ENCODE data around the gene SLC35E1. TPM values are rescaled to one million over a fixed set of nuclear protein-coding genes. Genes with fewer than 3 reads are reported as not detected.

SLC35E1 gene
- total RNA-seq, 1 experiment from 2014 or later = 35.8 TPM

DNA sequence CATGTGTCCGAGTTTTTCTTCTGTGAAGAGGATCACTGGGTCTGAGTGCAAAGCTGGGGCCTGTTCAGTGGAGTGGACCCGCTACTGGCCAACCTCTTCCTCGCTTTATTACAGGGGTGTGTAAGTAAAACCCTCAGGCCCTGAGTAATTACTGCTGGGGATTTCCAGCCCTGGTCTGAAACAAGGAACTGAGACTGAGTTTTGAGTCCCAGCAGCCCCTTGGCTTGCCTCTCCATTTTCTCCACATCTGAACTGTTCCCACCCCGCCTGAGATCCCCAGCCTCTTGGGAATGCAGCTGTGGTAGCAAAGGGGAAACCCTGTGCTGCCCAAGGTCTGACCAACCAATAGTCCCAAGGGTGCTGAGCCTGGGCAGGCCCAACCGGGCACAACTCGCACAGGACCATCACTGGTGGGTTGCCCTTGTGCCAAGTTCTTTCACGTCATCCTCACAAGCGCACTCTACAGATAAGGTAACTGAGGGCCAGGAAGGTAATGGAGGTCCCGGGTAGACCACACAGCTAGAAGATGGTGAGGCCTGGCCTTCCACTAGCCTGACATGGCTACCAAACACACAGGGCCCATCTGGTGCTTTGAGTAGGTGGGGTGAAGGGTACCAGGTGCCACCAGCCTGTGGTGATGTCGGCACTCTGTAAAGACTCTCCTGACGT lies 13.7 kb upstream of the SLC35E1 start:
- no peaks in the 10 kb centered on the region for H3K27me3 ChIP-seq (ENCODE audit: insufficient read depth, low read length)
- WGBS (ENCODE audit: extremely low coverage, insufficient read length, low lambda C conversion rate) = no CpG with 5 or more reads among the region's 11 CpGs
- no peak overlapping the region for H2BK120ac ChIP-seq (ENCODE audit: low read depth, low read length, poor library complexity, severe bottlenecking)
- H4K20me1 ChIP-seq (ENCODE audit: control insufficient read depth, insufficient read depth, insufficient read length) = no peaks in the 10 kb centered on the region
- no peak overlapping the region for H2AFZ ChIP-seq (ENCODE audit: low read length)
- peaks cover 15% of the 10 kb centered on the region; the same call in 1 of the 2 replicates for H3K79me2 ChIP-seq (ENCODE audit: insufficient read depth, low read length)
- H2BK15ac ChIP-seq (ENCODE audit: low read depth, low read length) = no peak overlapping the region
- H4K8ac ChIP-seq (replicated peaks; ENCODE audit: insufficient read length, low read depth, low read length) = no peak overlapping the region
- Mint-ChIP-seq H3K36me3 (ENCODE audit: insufficient read depth in 1 of 3, low read depth in 3 of 3) (no peaks in the 10 kb centered on the region), H3K27me3 (ENCODE audit: low read depth) (no peaks in the 10 kb centered on the region), H3K4me1 (peaks cover 52 to 67% of the 10 kb centered on the region in 2 experiments), H3K4me3 (peak overlapping the region in 1 of 2 experiments; percentile 29; a peak in 2 of 5 replicates), H3K27ac (peak overlapping the region in 2 of 3 experiments; percentile 84 to 91; a peak in 5 of 7 replicates), H3K9me3 (no peaks in the 10 kb centered on the region)
- H3K79me1 ChIP-seq (ENCODE audit: insufficient read depth, low read depth, low read length, poor library complexity, severe bottlenecking) = peaks cover 12% of the 10 kb centered on the region
- no peak overlapping the region for H4K91ac ChIP-seq (ENCODE audit: insufficient read length, low read depth, low read length)
- H4K5ac ChIP-seq (ENCODE audit: insufficient read length, low read depth, low read length) = no peak overlapping the region
- no peak overlapping the region for H2BK5ac ChIP-seq (ENCODE audit: insufficient read length, low read length)
- no peaks in the 10 kb centered on the region for H3K23me2 ChIP-seq (ENCODE audit: insufficient read length, low read depth, low read length, poor library complexity, severe bottlenecking)
- DNase-seq = no peak
- TF ChIP-seq, protein P1, sequence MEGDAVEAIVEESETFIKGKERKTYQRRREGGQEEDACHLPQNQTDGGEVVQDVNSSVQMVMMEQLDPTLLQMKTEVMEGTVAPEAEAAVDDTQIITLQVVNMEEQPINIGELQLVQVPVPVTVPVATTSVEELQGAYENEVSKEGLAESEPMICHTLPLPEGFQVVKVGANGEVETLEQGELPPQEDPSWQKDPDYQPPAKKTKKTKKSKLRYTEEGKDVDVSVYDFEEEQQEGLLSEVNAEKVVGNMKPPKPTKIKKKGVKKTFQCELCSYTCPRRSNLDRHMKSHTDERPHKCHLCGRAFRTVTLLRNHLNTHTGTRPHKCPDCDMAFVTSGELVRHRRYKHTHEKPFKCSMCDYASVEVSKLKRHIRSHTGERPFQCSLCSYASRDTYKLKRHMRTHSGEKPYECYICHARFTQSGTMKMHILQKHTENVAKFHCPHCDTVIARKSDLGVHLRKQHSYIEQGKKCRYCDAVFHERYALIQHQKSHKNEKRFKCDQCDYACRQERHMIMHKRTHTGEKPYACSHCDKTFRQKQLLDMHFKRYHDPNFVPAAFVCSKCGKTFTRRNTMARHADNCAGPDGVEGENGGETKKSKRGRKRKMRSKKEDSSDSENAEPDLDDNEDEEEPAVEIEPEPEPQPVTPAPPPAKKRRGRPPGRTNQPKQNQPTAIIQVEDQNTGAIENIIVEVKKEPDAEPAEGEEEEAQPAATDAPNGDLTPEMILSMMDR (conservative IDR thresholded peaks at IDR 0.05) = no peak
- no peak overlapping the region for H3K14ac ChIP-seq (ENCODE audit: insufficient read depth, low read length)
- H2BK20ac ChIP-seq (ENCODE audit: low read depth, low read length, poor library complexity, severe bottlenecking) = no peak overlapping the region
- no peak overlapping the region for H3K9ac ChIP-seq (ENCODE audit: extremely low read depth, insufficient read length, low read length)
- H3K9me3 ChIP-seq (ENCODE audit: control insufficient read depth, low read depth, low read length) = no peaks in the 10 kb centered on the region
- no peak overlapping the region for H3K23ac ChIP-seq (ENCODE audit: insufficient read length, low read depth, low read length)
- H2AK5ac ChIP-seq (ENCODE audit: insufficient read length, low read length) = no peak overlapping the region
- no peak overlapping the region for H3K4me2 ChIP-seq (ENCODE audit: insufficient read depth, insufficient read length, low read length)
- no peak overlapping the region for H3K27ac ChIP-seq (ENCODE audit: insufficient read length, low read depth, low read length)
- H2BK12ac ChIP-seq (ENCODE audit: insufficient read length, low read depth, low read length) = no peak overlapping the region
- no peak overlapping the region for H3K18ac ChIP-seq (ENCODE audit: insufficient read length, low read depth, low read length)
- peaks cover 13% of the 10 kb centered on the region for H3K4me1 ChIP-seq (ENCODE audit: insufficient read depth, low read length)
- H3K4ac ChIP-seq (ENCODE audit: low read depth, low read length) = no peak overlapping the region
- H3K56ac ChIP-seq (ENCODE audit: insufficient read length, low read depth, low read length) = no peak overlapping the region
- H3T11ph ChIP-seq (ENCODE audit: low read length) = no peak overlapping the region
